Stimulated activated CD8-positive, alpha-beta memory T cell treated with anti-CD3 and anti-CD28 coated beads, Interleukin-12 subunit alpha, Interleukin-12 subunit beta, amount 100 ng/mL, for 4 hours (primary cell): ENCODE measurements around the gene NBPF3.
"Not testable (repeated sequence)": the region's sequence is repeated elsewhere in the genome, so short reads cannot be mapped to it uniquely, and the experiment has no call there.

ENCODE experiments used
- DNase-seq: peaks from one replicate; pipeline ENCODE4 v3.0.0-alpha.2; 2020; ENCODE audit warnings: low read depth

The NBPF3 gene

GRCh38 chr1:21519486-21520070, 79.6 kb downstream of the NBPF3 start:
- DNase-seq, result not testable (repeated sequence)

- DNase-seq, result no peak
Measured at GRCh38 chr1:21520899-21521716, 81.2 kb downstream of the NBPF3 start.

GRCh38 chr1:21521717-21522060, 81.8 kb downstream of the NBPF3 start:
- DNase-seq, result no peak

GRCh38 chr1:21522525-21523038, 82.6 kb downstream of the NBPF3 start:
- no peak for DNase-seq

- no peak for DNase-seq
Measured at GRCh38 chr1:21523297-21523813, 83.4 kb downstream of the NBPF3 start.

DNA sequence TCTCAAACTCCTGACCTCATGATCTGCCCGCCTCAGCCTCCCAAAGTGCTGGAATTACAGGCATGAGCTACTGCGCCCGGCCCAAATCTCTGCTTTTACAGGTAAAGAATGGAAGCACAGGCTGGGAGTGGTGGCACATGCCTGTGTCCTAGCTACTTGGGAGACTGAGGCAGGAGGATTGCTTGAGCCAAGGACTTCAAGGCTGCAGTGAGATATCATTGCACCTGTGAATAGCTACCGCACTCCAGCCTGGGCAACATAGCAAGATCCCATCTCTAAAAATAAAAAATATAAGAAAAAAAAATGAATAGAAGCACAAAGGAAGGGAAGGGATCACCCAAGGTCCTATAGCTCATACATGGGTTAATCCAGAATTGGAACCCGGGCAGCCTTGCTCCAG, 84.3 kb downstream of the NBPF3 start:
- DNase-seq, result no peak

DNA sequence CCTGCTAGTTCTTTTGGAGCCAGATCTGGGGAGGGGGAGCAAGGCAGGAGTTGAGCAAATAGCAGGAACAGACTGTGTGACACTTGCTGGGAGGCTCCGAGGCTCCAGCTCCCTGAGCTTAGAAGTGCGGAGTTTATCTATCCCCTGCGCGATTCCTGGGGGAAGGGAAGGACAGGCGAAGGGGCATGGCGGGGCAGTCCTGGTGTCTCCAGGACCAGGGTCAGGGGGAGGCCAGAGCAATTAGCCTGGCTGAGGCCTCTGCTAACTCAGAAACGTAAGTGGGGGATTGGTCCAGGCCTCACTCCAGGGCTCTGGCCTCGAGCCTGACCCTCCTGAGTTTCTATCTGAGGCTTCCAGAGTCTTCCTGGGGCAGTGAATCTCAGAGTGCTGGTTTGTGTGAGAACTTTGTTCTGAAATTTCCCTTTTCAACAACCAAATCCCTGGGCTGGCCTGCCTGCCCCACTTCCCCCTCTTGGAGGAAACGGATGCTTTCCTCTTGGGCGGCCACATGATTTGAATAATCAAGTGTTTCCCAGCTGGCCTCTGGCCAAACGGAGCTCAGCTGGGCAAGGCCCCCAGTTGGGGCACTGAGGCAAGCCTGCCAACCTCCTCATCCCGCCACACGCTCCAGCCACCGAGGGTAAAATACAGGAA, 84.9 kb downstream of the NBPF3 start:
- no peak for DNase-seq

DNA sequence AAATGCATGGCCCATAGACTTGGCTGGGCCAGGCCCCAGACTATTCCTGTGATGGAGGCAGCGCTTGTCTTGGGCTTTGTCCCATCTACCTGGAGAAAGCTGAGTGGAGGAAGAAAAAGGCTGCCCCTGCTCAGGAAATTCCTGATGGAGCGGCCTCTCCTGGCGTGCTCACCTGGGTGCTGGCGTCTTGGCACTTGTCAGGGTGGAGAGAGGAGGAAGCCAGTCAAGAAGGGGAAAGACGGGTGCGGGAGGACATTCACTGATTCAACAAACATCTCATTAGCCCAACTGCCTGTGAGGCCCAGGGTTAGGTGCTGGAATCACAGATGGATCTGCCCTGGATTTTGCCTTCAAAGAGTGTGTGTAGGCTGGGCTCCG, 85.4 kb downstream of the NBPF3 start:
- DNase-seq, result no peak

DNA sequence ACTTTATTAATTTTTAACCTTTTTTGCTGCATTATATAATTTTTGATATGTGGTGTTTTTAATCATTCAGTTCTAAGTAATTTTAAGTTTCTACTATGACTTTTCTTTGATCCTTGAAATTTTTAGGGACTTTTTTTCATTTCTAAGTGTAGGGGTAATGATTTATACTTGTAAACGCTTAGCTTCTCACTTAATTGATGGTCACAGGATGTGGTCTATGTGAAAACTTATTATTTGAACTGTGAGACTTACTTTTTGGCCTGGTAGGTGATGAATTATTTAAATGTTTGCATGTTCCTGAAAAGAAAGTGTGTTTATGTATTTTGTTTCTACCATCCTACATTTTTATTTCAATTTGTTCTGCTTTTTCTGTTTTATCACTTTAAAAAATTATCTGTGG, 86.5 kb downstream of the NBPF3 start:
- no peak for DNase-seq

DNA sequence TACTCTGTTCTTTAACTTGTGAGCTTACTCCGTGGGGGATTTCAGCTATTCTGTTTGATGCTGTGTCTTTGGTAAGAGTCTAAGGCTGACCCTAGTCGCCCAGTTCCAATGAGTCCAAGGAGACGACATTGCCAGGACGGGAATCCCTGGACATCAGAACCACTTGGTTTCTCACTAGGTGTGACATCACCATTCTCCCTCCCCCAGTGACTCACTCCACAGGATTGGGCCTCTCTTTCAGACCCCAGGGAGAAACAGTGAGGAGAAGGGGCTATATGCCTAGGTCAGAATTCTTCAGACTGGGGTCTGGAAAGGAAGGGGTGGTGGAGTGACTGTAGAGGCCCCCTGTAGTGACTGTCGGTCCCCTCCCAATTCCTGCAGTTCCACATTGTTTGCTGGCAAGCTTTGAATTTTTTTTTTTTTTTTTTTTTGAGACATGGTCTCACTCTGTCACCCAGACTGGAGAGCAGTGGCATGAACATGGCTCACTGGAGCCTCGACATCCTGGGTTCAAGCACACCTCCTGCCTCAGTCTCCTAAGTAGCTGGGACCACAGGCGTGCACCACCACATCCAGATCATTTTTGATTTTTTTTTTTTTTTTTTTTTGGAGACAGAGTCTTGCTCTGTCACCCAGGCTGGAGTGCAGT, 90.6 kb downstream of the NBPF3 start:
- no peak for DNase-seq

DNA sequence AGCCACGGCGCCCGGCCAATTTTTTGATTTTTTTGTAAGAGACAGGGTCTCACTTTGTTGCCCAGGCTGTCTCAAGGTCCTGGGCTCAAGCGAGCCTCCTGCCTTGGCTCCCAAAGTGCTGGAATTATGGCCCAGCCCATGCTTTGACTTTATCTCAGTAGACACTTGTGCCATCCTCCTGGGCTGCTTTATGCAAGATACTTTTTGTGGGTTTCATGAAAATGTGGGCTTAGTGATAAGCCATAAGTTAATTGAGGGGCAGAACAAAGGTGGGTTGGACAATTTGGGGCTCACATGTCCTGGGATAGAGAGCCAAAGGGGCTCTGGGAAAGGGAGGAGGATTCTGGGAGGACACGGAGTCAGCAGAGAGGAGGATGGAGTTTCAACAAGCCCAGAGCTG, 91.3 kb downstream of the NBPF3 start:
- no peak for DNase-seq

GRCh38 chr1:21532496-21532895, 92.6 kb downstream of the NBPF3 start:
- no peak for DNase-seq

- DNase-seq, result no peak
Measured at GRCh38 chr1:21532992-21533534, 93.1 kb downstream of the NBPF3 start.

- no peak for DNase-seq
Measured at GRCh38 chr1:21534146-21534545, 94.2 kb downstream of the NBPF3 start.
